Measurements from ENCODE around the gene CD4. TPM values are rescaled to one million over a fixed set of nuclear protein-coding genes. Genes with fewer than 3 reads are reported as not detected.

CD4 gene
- total RNA-seq, 1 experiment from 2014 or later, result not detected

- Mint-ChIP-seq H3K27me3 (ENCODE audit: unreplicated experiment) (peaks cover 44% of the 10 kb centered on the region), H3K4me1 (ENCODE audit: low read depth, unreplicated experiment) (peaks cover 9% of the 10 kb centered on the region)
- TF ChIP-seq CTCF (IDR thresholded peaks at IDR 0.05; ENCODE audit: unreplicated experiment), result no peak
Observed at GRCh38 chr12:6757028-6757690, 32.2 kb upstream of the CD4 start.

GRCh38 chr12:6758506-6759095, 30.7 kb upstream of the CD4 start:
- no TSS peak for BruUV-seq (replicated peaks)
- H3K27ac Mint-ChIP-seq (ENCODE audit: unreplicated experiment), result no peak overlapping the region
- intact Hi-C loops (cut with micrococcal nuclease; ENCODE audit: unreplicated experiment), result no loop called here
- TF ChIP-seq CTCF (IDR thresholded peaks at IDR 0.05; ENCODE audit: unreplicated experiment), result no peak
- peaks cover 44% of the 10 kb centered on the region for H3K27me3 Mint-ChIP-seq (ENCODE audit: unreplicated experiment)
- DNase-seq, result no peak
- H3K36me3 Mint-ChIP-seq (ENCODE audit: insufficient read depth, unreplicated experiment), result peaks cover 2% of the 10 kb centered on the region
- peaks cover 2% of the 10 kb centered on the region for H3K9me3 Mint-ChIP-seq (ENCODE audit: low read depth, unreplicated experiment)
- H3K4me3 Mint-ChIP-seq (ENCODE audit: low read depth, unreplicated experiment), result no peak overlapping the region
- CTCF ChIA-PET, result no interaction called here
- H3K4me1 Mint-ChIP-seq (ENCODE audit: low read depth, unreplicated experiment), result peaks cover 13% of the 10 kb centered on the region

More at GRCh38 chr12:6757028-6757690, 32.2 kb upstream of the CD4 start:
- Mint-ChIP-seq H3K36me3 (ENCODE audit: insufficient read depth, unreplicated experiment) (peaks cover 17% of the 10 kb centered on the region), H3K27ac (ENCODE audit: unreplicated experiment) (no peak overlapping the region), H3K4me3 (ENCODE audit: low read depth, unreplicated experiment) (no peak overlapping the region), H3K9me3 (ENCODE audit: low read depth, unreplicated experiment) (no peaks in the 10 kb centered on the region)
- CTCF ChIA-PET, result no interaction called here
- intact Hi-C loops (cut with micrococcal nuclease; ENCODE audit: unreplicated experiment), result no loop called here
- DNase-seq, result no peak
- no TSS peak for BruUV-seq (replicated peaks)

- BruUV-seq (replicated peaks), result no TSS peak
- Mint-ChIP-seq H3K27ac (ENCODE audit: unreplicated experiment) (no peak overlapping the region), H3K4me3 (ENCODE audit: low read depth, unreplicated experiment) (no peak overlapping the region), H3K4me1 (ENCODE audit: low read depth, unreplicated experiment) (peaks cover 17% of the 10 kb centered on the region), H3K27me3 (ENCODE audit: unreplicated experiment) (peaks cover 47% of the 10 kb centered on the region), H3K9me3 (ENCODE audit: low read depth, unreplicated experiment) (peaks cover 2% of the 10 kb centered on the region), H3K36me3 (ENCODE audit: insufficient read depth, unreplicated experiment) (peaks cover 9% of the 10 kb centered on the region)
- CTCF ChIA-PET, result interaction anchor here (0.5 to 0.6 kb wide), 2 partner anchors 93 to 147 kb away, joined by 5 to 6 read pairs; no protein-coding TSS in a partner anchor
- intact Hi-C loops (cut with micrococcal nuclease; ENCODE audit: unreplicated experiment), result no loop called here
- DNase-seq, result no peak
- TF ChIP-seq CTCF (IDR thresholded peaks at IDR 0.05; ENCODE audit: unreplicated experiment), result no peak
Observed at GRCh38 chr12:6759741-6760140, 29.6 kb upstream of the CD4 start.

GRCh38 chr12:6763380-6763779, 25.9 kb upstream of the CD4 start:
- intact Hi-C loops (cut with micrococcal nuclease; ENCODE audit: unreplicated experiment), result no loop called here
- no peak for DNase-seq
- Mint-ChIP-seq H3K27ac (ENCODE audit: unreplicated experiment) (no peak overlapping the region), H3K4me1 (ENCODE audit: low read depth, unreplicated experiment) (peaks cover 39% of the 10 kb centered on the region), H3K36me3 (ENCODE audit: insufficient read depth, unreplicated experiment) (peaks cover 41% of the 10 kb centered on the region), H3K27me3 (ENCODE audit: unreplicated experiment) (peaks cover 48% of the 10 kb centered on the region), H3K9me3 (ENCODE audit: low read depth, unreplicated experiment) (peaks cover 2% of the 10 kb centered on the region), H3K4me3 (ENCODE audit: low read depth, unreplicated experiment) (no peak overlapping the region)
- CTCF ChIA-PET, result interaction anchor here (0.8 kb wide), 1 partner anchor 15 kb away, joined by 3 read pairs; no protein-coding TSS in a partner anchor
- BruUV-seq (replicated peaks), result no TSS peak
- no peak for TF ChIP-seq CTCF (IDR thresholded peaks at IDR 0.05; ENCODE audit: unreplicated experiment)

All from Calu3 (cell line).